CD14-positive monocyte (primary cell): ENCODE data around the gene NHERF1. TPM values are rescaled to one million over a fixed set of nuclear protein-coding genes. Genes with fewer than 3 reads are reported as not detected.

ENCODE experiments used
- DNase-seq, 3 donors: peaks; one replicate each; pipeline ENCODE4 v3.0.0-alpha.2; 2011 to 2022
- H2AFZ ChIP-seq: 2 replicates; pipeline ENCODE4 v1.6.0; 2012; ENCODE audit warnings: mild to moderate bottlenecking, low read depth, low read length, inconsistent platforms; ENCODE audit not compliant: insufficient read depth, poor library complexity, severe bottlenecking
- H3K27ac ChIP-seq, 2 donors: 1 replicate in 1 of 2; 2 replicates in 1 of 2; pipeline ENCODE4 v1.5.1; 2012 to 2013; ENCODE audit warnings: low read length in 2 of 2, control low read depth in 1 of 2, inconsistent platforms in 1 of 2, low read depth in 1 of 2, mild to moderate bottlenecking in 1 of 2
- H3K27me3 ChIP-seq, 2 donors: one replicate each; pipeline versions ENCODE4 v1.6.0 to v1.6.1; 2011 to 2013; ENCODE audit warnings: low read length in 2 of 2; ENCODE audit not compliant: control insufficient read depth in 2 of 2, insufficient read depth in 2 of 2
- H3K36me3 ChIP-seq, 2 donors: replicated peaks in 1 of 2; 1 replicate in 1 of 2; 2 replicates in 1 of 2; pipeline versions ENCODE4 v1.5.1 to v1.6.1; 2012 to 2013; ENCODE audit warnings: low read length in 2 of 2, control low read depth in 1 of 2, inconsistent platforms in 1 of 2, mild to moderate bottlenecking in 1 of 2; ENCODE audit not compliant: insufficient read depth in 2 of 2, control insufficient read depth in 1 of 2
- H3K4me1 ChIP-seq, 2 donors: 1 replicate in 1 of 2; 2 replicates in 1 of 2; pipeline versions ENCODE4 v1.5.1 to v1.6.1; 2012 to 2013; ENCODE audit warnings: low read length in 2 of 2, control low read depth in 1 of 2, inconsistent platforms in 1 of 2, mild to moderate bottlenecking in 1 of 2, moderate library complexity in 1 of 2; ENCODE audit not compliant: insufficient read depth in 2 of 2, control insufficient read depth in 1 of 2
- H3K4me2 ChIP-seq: replicated peaks from 2 replicates; pipeline ENCODE3; 2012; ENCODE audit warnings: low read length, moderate library complexity, mild to moderate bottlenecking; ENCODE audit not compliant: poor library complexity, severe bottlenecking; ENCODE audit errors: extremely low read depth
- H3K4me3 ChIP-seq, 3 experiments: fragments of 200-600 bp in 1 of 3; sonication (generic) in 1 of 3; replicated peaks in 1 of 3; 1 replicate in 2 of 3; 2 replicates in 1 of 3; pipeline ENCODE4 v1.5.1; 2011 to 2013; ENCODE audit warnings: low read length in 3 of 3, mild to moderate bottlenecking in 3 of 3, control low read depth in 2 of 3, low read depth in 2 of 3, inconsistent platforms in 1 of 3, moderate library complexity in 1 of 3
- H3K79me2 ChIP-seq: 2 replicates; pipeline ENCODE4 v1.6.0; 2012; ENCODE audit warnings: mild to moderate bottlenecking, control low read depth, inconsistent platforms, low read length, moderate library complexity; ENCODE audit not compliant: insufficient read depth
- H3K9ac ChIP-seq: 2 replicates; pipeline ENCODE4 v1.6.0; 2017; ENCODE audit warnings: low read length, mild to moderate bottlenecking; ENCODE audit not compliant: insufficient read depth, poor library complexity, severe bottlenecking
- H3K9me3 ChIP-seq, 2 donors: replicated peaks in 1 of 2; 1 replicate in 1 of 2; 2 replicates in 1 of 2; pipeline versions ENCODE4 v1.5.1 to v1.6.1; 2012 to 2013; ENCODE audit warnings: low read length in 2 of 2, control low read depth in 1 of 2; ENCODE audit not compliant: control insufficient read depth in 1 of 2, insufficient read depth in 1 of 2
- H4K20me1 ChIP-seq: 2 replicates; pipeline ENCODE4 v1.6.0; 2012; ENCODE audit warnings: mild to moderate bottlenecking, low read length, control low read depth, moderate library complexity; ENCODE audit not compliant: insufficient read depth
- H3K27ac Mint-ChIP-seq, 7 donors: one replicate each; pipeline ENCODE4 v1.8.0; 2020; ENCODE audit warnings: mild to moderate bottlenecking in 7 of 7, mixed read lengths in 7 of 7, moderate library complexity in 6 of 7, inconsistent platforms in 2 of 7
- H3K27me3 Mint-ChIP-seq, 3 donors: one replicate each; pipeline ENCODE4 v1.8.0; 2021 to 2022; ENCODE audit warnings: low read depth in 3 of 3, mild to moderate bottlenecking in 3 of 3, mixed read lengths in 3 of 3, moderate library complexity in 3 of 3, inconsistent platforms in 1 of 3
- H3K36me3 Mint-ChIP-seq, 2 donors: one replicate each; pipeline ENCODE4 v1.8.0; 2020; ENCODE audit warnings: mixed read lengths in 2 of 2, inconsistent platforms in 1 of 2, mild to moderate bottlenecking in 1 of 2
- H3K4me1 Mint-ChIP-seq: one replicate; pipeline ENCODE4 v1.8.0; 2020; ENCODE audit warnings: mild to moderate bottlenecking, mixed read lengths
- H3K4me3 Mint-ChIP-seq, 2 donors: one replicate each; pipeline ENCODE4 v1.8.0; 2020; ENCODE audit warnings: mild to moderate bottlenecking in 2 of 2, mixed read lengths in 2 of 2, moderate library complexity in 1 of 2
- H3K9me3 Mint-ChIP-seq, 7 donors: one replicate each; pipeline ENCODE4 v1.8.0; 2020 to 2022; ENCODE audit warnings: mixed read lengths in 7 of 7, mild to moderate bottlenecking in 6 of 7, moderate library complexity in 6 of 7, inconsistent platforms in 2 of 7
- CTCF ChIP-seq: fragments of 200-600 bp; IDR thresholded peaks from one replicate; pipeline ENCODE4 v1.8.0; 2022; ENCODE audit warnings: antibody characterized with exemption, mild to moderate bottlenecking
- WGBS: methylation state at CpG from one replicate; pipeline ENCODE4 v1.1.5; 2013; ENCODE audit warnings: missing lambda C conversion rate; ENCODE audit not compliant: insufficient coverage; 5-methylcytosine and 5-hydroxymethylcytosine counted together
- intact Hi-C, 2 donors: fragments of 100-400 bp; cut with micrococcal nuclease; formaldehyde crosslinking; loops; one replicate each; pipeline versions ENCODE4 v1.15.0 to v1.15.1; 2023
- polyA plus RNA-seq, 3 donors: library from polyadenylated mRNA; depleted of rRNA in 1 of 3; unstranded in 2 of 3; stranded (reverse) in 1 of 3; fragments of 300-500 nt in 2 of 3; fragments of >200 nt in 1 of 3; fragmentation: Illumina TruSeq in 2 of 3; gene quantifications; 1 replicate in 2 of 3; 2 replicates in 1 of 3; pipeline ENCODE4 v1.2.3, GENCODE V29; 2012 to 2021

The NHERF1 gene
- polyA plus RNA-seq, 3 donors = 79.5 to 149 (median 131) TPM

- no peak overlapping the region for H3K4me3 ChIP-seq
- no peaks in the 10 kb centered on the region for H3K9me3 ChIP-seq
- H3K79me2 ChIP-seq = no peaks in the 10 kb centered on the region
- no peaks in the 10 kb centered on the region for H3K4me1 ChIP-seq
- no peak overlapping the region for H3K4me2 ChIP-seq
- Mint-ChIP-seq H3K4me1 (no peaks in the 10 kb centered on the region), H3K4me3 (no peak overlapping the region), H3K27me3 (peaks cover 0 to 2% (median 0%) of the 10 kb centered on the region in 3 donors), H3K27ac (no peak overlapping the region), H3K36me3 (peaks cover 93 to 100% of the 10 kb centered on the region in 2 donors), H3K9me3 (peaks cover 0 to 2% (median 0%) of the 10 kb centered on the region in 7 donors)
- no peak overlapping the region for H3K27ac ChIP-seq
- H4K20me1 ChIP-seq = peaks cover 34% of the 10 kb centered on the region
- no peak overlapping the region for H2AFZ ChIP-seq
- no peaks in the 10 kb centered on the region for H3K27me3 ChIP-seq
- 97% methylated on average over 5 of the region's 6 CpGs for WGBS
- H3K9ac ChIP-seq = no peak overlapping the region
- intact Hi-C loops = no loop called here
- no peak for DNase-seq
- peaks cover 95 to 98% of the 10 kb centered on the region in 2 donors for H3K36me3 ChIP-seq
- no peak for TF ChIP-seq CTCF
Measured at GRCh38 chr17:74796866-74797265, 48.4 kb downstream of the NHERF1 start.

GRCh38 chr17:74797824-74798223, 49.4 kb downstream of the NHERF1 start:
- Histone ChIP-seq H3K36me3 (peaks cover 94 to 100% of the 10 kb centered on the region in 2 donors), H3K27ac (no peak overlapping the region), H3K27me3 (no peaks in the 10 kb centered on the region), H3K4me1 (no peaks in the 10 kb centered on the region), H3K4me3 (no peak overlapping the region), H4K20me1 (peaks cover 39% of the 10 kb centered on the region), H2AFZ (no peak overlapping the region), H3K9ac (no peak overlapping the region), H3K9me3 (no peaks in the 10 kb centered on the region), H3K79me2 (no peaks in the 10 kb centered on the region), H3K4me2 (no peak overlapping the region)
- peaks cover 95 to 99% of the 10 kb centered on the region in 2 donors for H3K36me3 Mint-ChIP-seq
- intact Hi-C loops = no loop called here
- 97% methylated on average over 4 of the region's 4 CpGs for WGBS
- H3K9me3 Mint-ChIP-seq = peaks cover 0 to 2% (median 0%) of the 10 kb centered on the region in 7 donors
- H3K27me3 Mint-ChIP-seq = peaks cover 0 to 2% (median 0%) of the 10 kb centered on the region in 3 donors
- H3K4me1 Mint-ChIP-seq = no peaks in the 10 kb centered on the region
- TF ChIP-seq CTCF = no peak
- H3K27ac Mint-ChIP-seq = no peak overlapping the region
- H3K4me3 Mint-ChIP-seq = no peak overlapping the region
- DNase-seq = no peak
